Stromal cell of bone marrow (primary cell): Measurements from ENCODE around the gene TMCO2.

Experiments used
- DNase-seq: peaks from one replicate; pipeline ENCODE4 v3.0.0-alpha.2; 2012; ENCODE audit warnings: low read depth

The TMCO2 gene

GRCh38 chr1:40257688-40258444 lies 10.1 kb downstream of the TMCO2 start, which contains the start of gene ZMPSTE24:
Gene ZMPSTE24, plus strand, starts transcription at chr1:40258236. Its CDS starts 36 bp downstream, at chr1:40258272.
- DNase-seq = peak; percentile 94

GRCh38 chr1:40258445-40258769 lies 10.7 kb downstream of the TMCO2 start:
- DNase-seq = no peak

- no peak for DNase-seq
Measured at GRCh38 chr1:40264354-40264781, 16.6 kb downstream of the TMCO2 start.

- DNase-seq = no peak
Measured at GRCh38 chr1:40265298-40265697, 17.6 kb downstream of the TMCO2 start.

- no peak for DNase-seq
Measured at GRCh38 chr1:40265919-40266318, 18.2 kb downstream of the TMCO2 start.

DNA sequence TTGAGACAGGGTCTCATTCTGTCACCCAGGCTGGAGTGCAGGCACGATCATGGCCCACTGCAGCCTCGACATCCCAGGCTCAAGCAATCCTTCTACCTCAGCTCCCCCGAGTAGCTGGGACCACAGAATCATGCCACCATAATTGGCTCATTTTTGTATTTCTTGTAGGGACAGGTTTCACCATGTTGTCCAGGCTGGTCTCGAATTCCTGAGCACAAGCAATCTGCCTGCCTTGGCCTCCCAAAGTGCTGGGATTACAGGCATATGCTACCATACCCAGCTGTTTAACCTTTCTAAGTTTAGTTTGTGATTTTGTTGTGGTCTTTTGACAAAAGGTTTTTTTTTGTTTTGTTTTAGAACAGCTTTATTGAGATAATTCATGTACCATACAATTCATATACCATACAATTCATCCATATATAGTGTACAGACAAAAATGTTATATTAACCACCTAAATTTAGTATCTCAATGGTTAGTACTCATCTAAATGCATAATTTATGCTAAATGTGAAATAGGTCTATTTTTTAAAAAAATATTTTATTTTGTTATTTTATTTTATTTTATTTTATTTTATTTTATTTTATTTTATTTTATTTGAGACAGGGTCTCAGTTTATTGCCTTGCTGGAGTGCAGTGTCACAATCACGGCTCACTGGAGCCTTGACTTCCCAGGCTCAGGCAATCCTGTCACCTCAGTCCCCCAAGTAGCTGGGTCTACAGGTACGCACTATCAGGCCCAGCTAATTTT lies 19.2 kb downstream of the TMCO2 start:
- no peak for DNase-seq

GRCh38 chr1:40267767-40268187 lies 20.0 kb downstream of the TMCO2 start:
- peak; percentile 99 for DNase-seq

DNA sequence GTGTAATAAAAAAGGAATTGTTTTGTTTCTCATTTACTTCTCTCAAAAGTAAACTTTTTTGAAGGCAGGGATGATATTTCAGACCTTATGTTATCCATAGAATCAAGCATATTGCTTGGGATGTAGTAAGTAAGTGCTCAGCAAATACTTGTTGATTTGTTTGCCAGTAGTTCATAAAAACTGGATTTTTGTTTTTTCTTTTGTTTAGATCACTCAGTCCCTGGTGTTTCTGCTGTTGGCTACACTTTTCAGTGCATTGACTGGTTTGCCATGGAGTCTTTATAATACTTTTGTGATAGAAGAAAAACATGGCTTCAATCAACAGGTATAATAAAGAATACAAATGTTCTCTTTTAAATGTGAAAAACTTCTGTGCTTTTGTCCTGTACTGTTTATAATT lies 20.5 kb downstream of the TMCO2 start:
- no peak for DNase-seq

DNA sequence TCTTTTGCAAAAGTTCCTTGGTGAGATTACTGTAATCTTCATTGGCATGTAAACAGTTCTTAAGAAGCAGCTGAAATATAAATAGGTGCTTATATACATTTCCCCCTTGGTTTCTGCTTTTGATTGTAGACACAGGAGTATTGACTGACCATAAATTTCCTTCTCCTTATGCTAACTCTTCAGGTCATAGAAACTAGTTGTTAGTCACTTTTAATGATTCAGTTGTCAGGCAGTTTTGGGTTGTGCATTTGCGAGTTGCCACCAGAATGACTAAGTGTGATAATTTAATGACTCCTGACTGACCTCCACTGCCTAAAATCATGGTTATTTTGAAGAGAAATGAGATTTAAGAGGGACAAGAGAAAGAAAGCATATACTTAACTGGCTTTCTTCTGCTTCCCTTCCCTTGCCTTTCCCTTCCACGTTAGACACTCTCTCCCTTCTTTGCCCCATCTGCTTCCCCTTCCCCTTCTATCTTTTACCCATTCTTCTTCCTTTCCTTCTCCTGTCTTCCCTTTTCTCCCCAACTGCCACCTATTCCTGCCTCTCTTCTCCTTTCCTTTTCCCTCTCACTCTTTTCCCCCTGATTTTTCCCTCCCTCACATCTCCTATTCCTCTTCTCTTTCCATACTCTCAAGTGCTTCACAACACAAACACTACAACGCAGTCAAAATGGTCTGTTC lies 22.6 kb downstream of the TMCO2 start:
- DNase-seq = peak; percentile 43

GRCh38 chr1:40272653-40273213 lies 25.0 kb downstream of the TMCO2 start:
- DNase-seq = no peak

DNA sequence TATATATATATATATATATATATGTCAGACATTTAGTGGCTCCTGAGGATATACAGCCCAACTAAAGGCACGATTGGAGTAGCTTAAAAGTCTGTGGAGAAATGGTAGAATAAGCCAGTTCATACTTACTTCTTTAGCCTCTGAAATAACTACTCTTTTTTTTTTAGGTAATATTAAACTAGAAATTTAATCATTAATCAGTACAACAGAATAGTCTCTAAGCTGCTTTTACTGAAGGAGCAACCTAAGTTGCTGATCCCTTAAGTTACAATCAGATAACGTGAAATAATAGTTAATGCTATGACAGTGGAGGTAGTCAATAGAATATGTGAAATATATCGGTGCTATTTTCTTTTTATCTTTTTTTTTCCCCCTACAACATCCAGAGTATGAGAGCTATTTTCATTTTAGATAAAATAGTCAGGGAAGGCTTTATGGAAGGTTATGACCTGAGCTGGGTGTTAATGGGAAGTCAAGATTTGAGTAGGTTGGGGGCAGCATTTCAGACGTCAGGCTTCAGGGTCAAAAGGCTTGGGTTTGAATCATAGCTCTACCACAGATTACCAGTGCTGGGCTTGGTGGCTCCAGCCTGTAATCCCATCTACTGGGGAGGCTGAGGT lies 25.9 kb downstream of the TMCO2 start:
- DNase-seq = no peak

DNA sequence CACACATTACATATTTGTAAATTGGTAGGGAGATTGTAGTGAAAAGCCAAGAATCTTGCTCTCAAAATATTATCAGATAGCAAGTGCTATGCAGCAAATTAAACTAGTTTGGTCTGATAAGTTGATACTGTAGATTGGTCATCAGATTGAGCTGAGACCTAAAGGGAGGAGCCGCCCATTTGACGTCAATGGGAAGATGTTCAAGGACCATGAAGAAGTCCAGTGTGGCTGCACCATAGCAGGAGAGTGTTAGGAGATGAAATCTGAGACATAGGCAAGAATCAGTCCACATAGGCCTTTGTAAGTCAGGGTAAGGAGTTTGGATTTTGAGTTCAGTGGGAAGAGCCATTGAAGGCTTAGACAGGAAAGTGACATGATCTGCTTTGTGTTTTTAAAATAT lies 26.6 kb downstream of the TMCO2 start:
- no peak for DNase-seq

- no peak for DNase-seq
Measured at GRCh38 chr1:40276122-40276521, 28.4 kb downstream of the TMCO2 start.

DNA sequence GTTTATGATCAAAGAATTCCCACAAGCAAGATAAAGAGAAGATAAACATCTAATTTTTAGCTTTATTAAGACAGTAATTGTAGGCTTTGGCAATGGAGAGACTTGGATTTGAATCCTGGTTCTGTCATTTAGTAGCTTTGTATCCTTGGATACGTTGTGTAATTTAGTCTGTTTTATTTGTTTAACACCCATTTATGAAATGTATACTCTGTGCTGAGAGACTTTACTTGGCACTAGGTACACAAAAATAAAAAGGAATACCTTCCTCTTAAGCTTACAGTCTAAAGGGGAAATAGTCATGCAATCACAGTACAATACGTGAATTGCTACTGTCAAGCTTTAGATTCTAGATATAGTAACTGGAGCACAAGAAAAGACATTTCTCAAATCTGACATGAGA lies 34.1 kb downstream of the TMCO2 start:
- no peak for DNase-seq

GRCh38 chr1:40291293-40291692 lies 43.6 kb downstream of the TMCO2 start:
- no peak for DNase-seq

- DNase-seq = no peak
Measured at GRCh38 chr1:40299366-40300248, 51.9 kb downstream of the TMCO2 start.

DNA sequence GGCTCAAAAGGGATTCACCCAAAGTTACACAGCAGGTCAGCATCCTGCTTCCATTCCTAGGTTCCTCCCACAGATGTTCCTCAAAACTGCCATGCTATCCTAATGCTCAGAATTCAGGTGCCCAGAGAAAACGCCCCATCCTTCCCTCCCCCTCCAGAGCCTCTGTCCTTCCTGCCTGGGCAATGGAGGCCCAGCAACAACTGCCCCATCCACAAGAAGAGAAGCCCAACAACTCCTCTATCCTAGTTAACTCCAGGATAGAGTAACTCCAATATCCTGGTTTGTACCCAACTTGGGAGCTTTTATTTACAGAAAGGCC lies 52.5 kb downstream of the TMCO2 start:
- no peak for DNase-seq

- DNase-seq = no peak
Measured at GRCh38 chr1:40300651-40301050, 52.9 kb downstream of the TMCO2 start.

DNA sequence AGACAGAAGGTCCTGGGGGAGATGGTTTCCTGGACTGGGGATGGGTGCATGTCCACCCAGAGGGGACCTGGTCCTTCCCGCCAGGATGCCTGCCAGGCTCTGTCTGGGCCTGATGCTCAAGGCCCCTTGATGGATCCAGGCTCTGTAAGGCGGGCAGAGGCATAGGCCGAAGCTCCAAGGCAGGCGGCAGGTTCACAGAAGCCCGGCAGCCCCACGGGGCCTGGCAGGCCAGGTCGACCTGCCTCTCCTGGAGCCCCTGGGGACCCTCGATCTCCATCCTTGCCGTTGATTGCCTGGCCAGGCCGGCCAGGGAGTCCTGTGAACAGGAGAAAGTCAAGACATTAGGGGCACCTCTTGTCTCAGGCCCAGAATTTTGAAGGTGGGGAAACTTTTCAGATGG lies 53.3 kb downstream of the TMCO2 start:
- no peak for DNase-seq
